Sigmoid colon (tissue), 7 donors: ENCODE data around the gene STK38. TPM values are rescaled to one million over a fixed set of nuclear protein-coding genes. Genes with fewer than 3 reads are reported as not detected.
"Not testable (repeated sequence)": the region's sequence is repeated elsewhere in the genome, so short reads cannot be mapped to it uniquely, and the experiment has no call there.

Source experiments
- DNase-seq: peaks from one replicate; pipeline ENCODE4 v3.0.0-alpha.2; 2019
- H3K27ac ChIP-seq, 4 donors: fragments of 200-600 bp; sonication (generic); one replicate each; pipeline ENCODE4 v1.5.1; 2016 to 2019; ENCODE audit warnings: mild to moderate bottlenecking in 1 of 4
- H3K27me3 ChIP-seq, 3 donors: fragments of 200-600 bp; sonication (generic); one replicate each; pipeline ENCODE4 v1.5.1; 2019; ENCODE audit warnings: mild to moderate bottlenecking in 1 of 3
- H3K36me3 ChIP-seq, 4 donors: fragments of 200-600 bp; sonication (generic); one replicate each; pipeline ENCODE4 v1.5.1; 2016 to 2019
- H3K4me1 ChIP-seq, 4 donors: fragments of 200-600 bp; sonication (generic); one replicate each; pipeline ENCODE4 v1.5.1; 2017 to 2019
- H3K4me3 ChIP-seq, 4 donors: fragments of 200-600 bp; sonication (generic); one replicate each; pipeline ENCODE4 v1.5.1; 2017 to 2019; ENCODE audit warnings: mild to moderate bottlenecking in 2 of 4, moderate library complexity in 1 of 4
- H3K9me3 ChIP-seq, 4 donors: fragments of 200-600 bp in 3 of 4; sonication (generic) in 3 of 4; one replicate each; pipeline versions ENCODE4 v1.5.1 to v1.6.1; 2013 to 2019
- CTCF ChIP-seq, 4 experiments: fragments of 450-650 bp in 3 of 4; fragments of 200-600 bp in 1 of 4; IDR thresholded peaks; one replicate each; pipeline ENCODE4 v1.5.1; 2016 to 2019; ENCODE audit warnings: antibody characterized with exemption in 4 of 4, mild to moderate bottlenecking in 3 of 4, moderate library complexity in 2 of 4
- EP300 ChIP-seq, 4 donors: sonication (generic); formaldehyde crosslinking; IDR thresholded peaks; one replicate each; pipeline ENCODE4 v1.6.1; 2017; ENCODE audit warnings: antibody characterized with exemption in 4 of 4
- POLR2A ChIP-seq, 2 donors: fragments of 450-650 bp; IDR thresholded peaks; one replicate each; pipeline ENCODE4 v1.6.1; 2016; ENCODE audit warnings: antibody characterized with exemption in 2 of 2, mild to moderate bottlenecking in 2 of 2, moderate library complexity in 2 of 2
- POLR2AphosphoS5 ChIP-seq, 4 donors: sonication (generic); formaldehyde crosslinking; IDR thresholded peaks; one replicate each; pipeline ENCODE4 v1.6.1; 2017; ENCODE audit warnings: antibody characterized with exemption in 4 of 4
- WGBS, 2 donors: extraction: QIAGEN DNeasy Blood & Tissue Kit; methylation state at CpG; one replicate each; pipeline ENCODE4 v1.1.7; 2013; 5-methylcytosine and 5-hydroxymethylcytosine counted together
- intact Hi-C: fragments of 100-400 bp; cut with DNase I; formaldehyde crosslinking; loops from one replicate; pipeline ENCODE4 v1.15.1; 2023
- polyA plus RNA-seq, 3 donors: library from polyadenylated mRNA; stranded (reverse); fragments of 200-250 nt; gene quantifications; one replicate each; pipeline ENCODE4 v1.2.3, GENCODE V29; 2013
- total RNA-seq, 4 donors: library from RNA; depleted of rRNA; stranded (reverse); fragments of >200 nt; gene quantifications; one replicate each; pipeline ENCODE4 v1.1.0, GENCODE V29; 2016
- donor health status: healthy with polysubstance abuse.
- donor health status: Bipolar disorder and iron deficiency.
- donor health status: healthy.

The STK38 gene
- total and polyA plus RNA-seq, 7 donors, result 25.8 to 47.8 (median 36.0) TPM

GRCh38 chr6:36593569-36594028 lies 46.3 kb upstream of the STK38 start:
- intact Hi-C loops, result loop anchor here (1.0 to 2.0 kb wide), 2 partner anchors 46 to 151 kb away; partner anchors contain the start of genes KCTD20, PXT1 and STK38
- peak; percentile 85 for DNase-seq

GRCh38 chr6:36592221-36592655 lies 45.0 kb upstream of the STK38 start:
- Histone ChIP-seq H3K27me3 (no peaks in the 10 kb centered on the region), H3K4me1 (peaks cover 0 to 19% (median 14%) of the 10 kb centered on the region in 4 donors), H3K27ac (peak overlapping the region; percentile 92 to 98 (median 96)), H3K36me3 (peaks cover 3 to 7% (median 7%) of the 10 kb centered on the region in 4 donors), H3K4me3 (no peak overlapping the region), H3K9me3 (no peaks in the 10 kb centered on the region)
- WGBS, 2 donors, result 65 to 76% methylated on average over 12 of the region's 12 CpGs
- TF ChIP-seq EP300 (IDR thresholded peaks at IDR 0.05) (no peak), CTCF (IDR thresholded peaks at IDR 0.05) (no peak), POLR2A (IDR thresholded peaks at IDR 0.05) (no peak), POLR2AphosphoS5 (IDR thresholded peaks at IDR 0.05) (no peak)
- intact Hi-C loops, result no loop called here
- peak; percentile 45 for DNase-seq

More at GRCh38 chr6:36593569-36594028, 46.3 kb upstream of the STK38 start:
- Histone ChIP-seq H3K4me3 (peak overlapping the region; percentile 71 to 85 (median 81)), H3K27me3 (no peaks in the 10 kb centered on the region), H3K27ac (peak overlapping the region; percentile 92 to 98 (median 96)), H3K4me1 (peaks cover 0 to 33% (median 28%) of the 10 kb centered on the region in 4 donors), H3K36me3 (peaks cover 6 to 21% (median 20%) of the 10 kb centered on the region in 4 donors), H3K9me3 (no peaks in the 10 kb centered on the region)
- no peak for TF ChIP-seq POLR2A (IDR thresholded peaks at IDR 0.05)
- no peak for TF ChIP-seq CTCF (IDR thresholded peaks at IDR 0.05)
- no peak for TF ChIP-seq EP300 (IDR thresholded peaks at IDR 0.05)
- TF ChIP-seq POLR2AphosphoS5 (IDR thresholded peaks at IDR 0.05), result no peak
- 1 to 6% methylated on average over 15 of the region's 15 CpGs for WGBS, 2 donors

- no peaks in the 10 kb centered on the region for H3K36me3 ChIP-seq
- DNase-seq, result no peak
- no peak overlapping the region for H3K27ac ChIP-seq
- no peak overlapping the region for H3K4me3 ChIP-seq
- no peak for TF ChIP-seq POLR2AphosphoS5 (IDR thresholded peaks at IDR 0.05)
- TF ChIP-seq EP300 (IDR thresholded peaks at IDR 0.05), result no peak
- no peak for TF ChIP-seq CTCF (IDR thresholded peaks at IDR 0.05)
- TF ChIP-seq POLR2A (IDR thresholded peaks at IDR 0.05), result no peak
- H3K27me3 ChIP-seq, result no peaks in the 10 kb centered on the region
- H3K9me3 ChIP-seq, result no peaks in the 10 kb centered on the region
- peaks cover 0 to 12% (median 7%) of the 10 kb centered on the region in 4 donors for H3K4me1 ChIP-seq
- WGBS, 2 donors, result 87 to 90% methylated on average over 1 of the region's 1 CpG
- intact Hi-C loops, result no loop called here
These were observed 43.0 kb upstream of the STK38 start for GRCh38 chr6:36590237-36590636.

- H3K9me3 ChIP-seq, H3K36me3 ChIP-seq, H3K27ac ChIP-seq, H3K27me3 ChIP-seq, H3K4me3 ChIP-seq, DNase-seq, intact Hi-C loops: not testable (repeated sequence)
- 95 to 96% methylated on average over 9 of the region's 9 CpGs for WGBS, 2 donors
- peaks cover 0 to 12% (median 7%) of the 10 kb centered on the region in 4 donors for H3K4me1 ChIP-seq
These were observed 41.7 kb upstream of the STK38 start for GRCh38 chr6:36589025-36589400.

GRCh38 chr6:36586606-36587005 lies 39.3 kb upstream of the STK38 start:
- Histone ChIP-seq H3K27me3 (no peaks in the 10 kb centered on the region), H3K36me3 (no peaks in the 10 kb centered on the region), H3K9me3 (no peaks in the 10 kb centered on the region), H3K27ac (no peak overlapping the region), H3K4me3 (no peak overlapping the region), H3K4me1 (no peaks in the 10 kb centered on the region)
- no peak for TF ChIP-seq POLR2A (IDR thresholded peaks at IDR 0.05)
- no peak for TF ChIP-seq POLR2AphosphoS5 (IDR thresholded peaks at IDR 0.05)
- no peak for TF ChIP-seq EP300 (IDR thresholded peaks at IDR 0.05)
- TF ChIP-seq CTCF (IDR thresholded peaks at IDR 0.05), result no peak
- intact Hi-C loops, result no loop called here
- no peak for DNase-seq
- WGBS, 2 donors, result 71% methylated on average over 1 of the region's 1 CpG
